Measurements from ENCODE around the gene SETD4. TPM values are rescaled to one million over a fixed set of nuclear protein-coding genes. Genes with fewer than 3 reads are reported as not detected.

Gene SETD4
- total and polyA plus RNA-seq, 2 donors (not counting 3 experiments of a cell fraction or from before 2014, with no cell fraction given), result 13.0 to 25.1 TPM

DNA sequence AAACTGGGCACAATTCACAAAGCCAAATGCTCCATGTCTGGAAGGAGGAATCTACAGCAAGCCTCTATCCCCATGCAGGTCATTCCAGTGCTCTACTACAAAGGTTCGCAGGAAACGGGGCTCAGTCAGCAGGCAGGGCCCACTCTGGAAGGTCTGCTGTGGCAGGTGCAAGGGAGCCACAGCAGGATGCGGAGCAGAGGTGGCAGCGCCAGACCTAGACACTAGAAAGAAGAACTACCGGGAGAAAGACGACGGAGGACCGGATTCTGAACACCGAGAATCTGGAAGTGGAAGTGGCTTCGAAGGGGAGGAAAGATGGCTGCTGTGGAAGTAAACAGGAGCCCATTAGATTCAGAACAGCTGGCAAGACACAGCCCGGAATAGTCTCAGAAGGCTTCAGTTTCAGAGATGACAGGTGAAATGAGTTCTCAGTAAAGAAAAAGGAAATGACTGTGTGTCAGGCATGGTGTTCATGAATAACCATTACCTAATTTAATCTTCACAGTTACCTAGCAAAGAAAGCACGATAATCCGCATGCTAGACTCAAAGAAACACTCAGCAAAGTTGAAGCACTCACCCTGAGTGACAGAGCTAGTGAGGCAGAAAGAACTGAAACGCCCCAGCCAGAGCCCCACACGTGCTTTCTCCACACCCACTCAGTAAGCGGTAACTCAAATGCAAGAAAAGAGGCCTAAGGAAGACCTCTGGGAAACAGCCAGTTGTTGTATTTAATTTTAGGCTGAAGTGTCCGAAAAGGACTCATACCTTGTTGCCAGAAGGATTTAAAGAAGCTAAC, 21.4 kb downstream of the SETD4 start:
- no peak overlapping the region for H2AFZ ChIP-seq (ENCODE audit: low read depth, low read length)
- TF ChIP-seq POLR2AphosphoS5 (IDR thresholded peaks at IDR 0.05; ENCODE audit: insufficient read depth, low read depth, low read length), result no peak
- no peak for TF ChIP-seq MYC (IDR thresholded peaks at IDR 0.05; ENCODE audit: low read depth, low read length)
- TF ChIP-seq EZH2 (IDR thresholded peaks at IDR 0.05; ENCODE audit: borderline replicate concordance, low read depth, low read length, severe bottlenecking), result no peak
- no peak for TF ChIP-seq CTCF (IDR thresholded peaks at IDR 0.05; ENCODE audit: extremely low read depth in 1 of 2, insufficient read depth in 1 of 2, low read depth in 1 of 2, low read length in 2 of 2)
- no peak for TF ChIP-seq POLR2A (IDR thresholded peaks at IDR 0.05; ENCODE audit: low read depth, low read length)
- TF ChIP-seq, protein P1, sequence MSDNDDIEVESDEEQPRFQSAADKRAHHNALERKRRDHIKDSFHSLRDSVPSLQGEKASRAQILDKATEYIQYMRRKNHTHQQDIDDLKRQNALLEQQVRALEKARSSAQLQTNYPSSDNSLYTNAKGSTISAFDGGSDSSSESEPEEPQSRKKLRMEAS (IDR thresholded peaks at IDR 0.05; ENCODE audit: insufficient read depth, insufficient read length), result no peak
- TF ChIP-seq FOS (IDR thresholded peaks at IDR 0.05; ENCODE audit: borderline replicate concordance, insufficient read depth, low read length), result no peak
- TF ChIP-seq JUN (IDR thresholded peaks at IDR 0.05; ENCODE audit: borderline replicate concordance, insufficient read depth, insufficient read length, low read depth), result no peak
- TF ChIP-seq GATA2 (IDR thresholded peaks at IDR 0.05; ENCODE audit: insufficient read depth, insufficient read length, low read depth, low read length), result no peak
- CTCF ChIA-PET, result interaction anchor here (1.5 kb wide), 2 partner anchors 11 to 66 kb away, joined by 4 to 6 read pairs; no protein-coding TSS in a partner anchor
- H3K4me1 ChIP-seq (ENCODE audit: control insufficient read depth, extremely low read depth, insufficient read depth, low read length), result no peaks in the 10 kb centered on the region
- H3K4me2 ChIP-seq (ENCODE audit: insufficient read depth, low read length), result no peak overlapping the region
- no peak for DNase-seq (ENCODE audit: low read depth, low spot score)
- H3K79me2 ChIP-seq (ENCODE audit: control insufficient read depth, insufficient read depth, low read length), result no peaks in the 10 kb centered on the region
- intact Hi-C loops (cut with micrococcal nuclease) (no loop called here), dilution Hi-C loops (cut with MboI; ENCODE audit: extremely low pct_ligation_motif_present, low sequenced_read_pairs) (no loop called here)
- H3K27ac ChIP-seq (ENCODE audit: insufficient read depth, low read depth, low read length), result no peak overlapping the region
- peaks cover 3 to 21% of the 10 kb centered on the region in 2 experiments for H3K36me3 ChIP-seq (ENCODE audit: control insufficient read depth in 2 of 2, extremely low read depth in 1 of 2, insufficient read depth in 2 of 2, low read length in 2 of 2)
- no peaks in the 10 kb centered on the region for H3K9me1 ChIP-seq (replicated peaks; ENCODE audit: control insufficient read depth, extremely low read depth, insufficient read depth, low read length)
- no peak overlapping the region for H3K9ac ChIP-seq (replicated peaks; ENCODE audit: extremely low read depth, insufficient read depth, low read length)
- POLR2A ChIA-PET, result no interaction called here
- H4K20me1 ChIP-seq (replicated peaks; ENCODE audit: control insufficient read depth, extremely low read depth, insufficient read depth, low read length), result no peaks in the 10 kb centered on the region
- H3K9me3 ChIP-seq (replicated peaks; ENCODE audit: control insufficient read depth, insufficient read depth, low read length), result no peaks in the 10 kb centered on the region
- no peaks in the 10 kb centered on the region for H3K27me3 ChIP-seq (ENCODE audit: control insufficient read depth in 2 of 2, insufficient read depth in 2 of 2, low read length in 2 of 2)
- no TSS peak for BruUV-seq (replicated peaks)
- H3K4me3 ChIP-seq (replicated peaks in 1 of 3; ENCODE audit: insufficient read depth in 1 of 3, low read depth in 1 of 3, low read length in 3 of 3), result no peak overlapping the region
- no peak for FAIRE-seq

All from endothelial cell of umbilical vein (primary cell).